Measurements from ENCODE around the gene TSHZ3.

TSHZ3 gene

DNA sequence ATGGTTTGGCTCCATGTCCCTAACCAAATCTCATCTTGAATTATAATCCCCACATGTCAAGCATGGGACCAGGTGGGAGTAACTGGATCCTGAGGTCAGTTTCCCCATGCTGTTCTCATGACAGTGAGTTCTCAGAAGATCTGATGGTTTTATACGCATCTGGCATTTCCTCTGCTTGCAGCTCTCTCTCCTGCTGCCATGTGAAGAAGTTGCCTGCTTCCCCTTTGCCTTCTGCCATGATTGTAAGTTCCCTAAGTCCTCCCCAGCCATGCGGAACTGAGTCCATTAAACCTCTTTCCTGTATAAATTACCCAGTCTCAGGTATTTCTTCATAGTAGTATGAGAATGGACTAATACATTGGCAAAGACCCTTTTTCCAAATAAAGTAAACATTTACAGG is 96.8 kb downstream of the TSHZ3 start:
- TF ChIP-seq, protein P1, sequence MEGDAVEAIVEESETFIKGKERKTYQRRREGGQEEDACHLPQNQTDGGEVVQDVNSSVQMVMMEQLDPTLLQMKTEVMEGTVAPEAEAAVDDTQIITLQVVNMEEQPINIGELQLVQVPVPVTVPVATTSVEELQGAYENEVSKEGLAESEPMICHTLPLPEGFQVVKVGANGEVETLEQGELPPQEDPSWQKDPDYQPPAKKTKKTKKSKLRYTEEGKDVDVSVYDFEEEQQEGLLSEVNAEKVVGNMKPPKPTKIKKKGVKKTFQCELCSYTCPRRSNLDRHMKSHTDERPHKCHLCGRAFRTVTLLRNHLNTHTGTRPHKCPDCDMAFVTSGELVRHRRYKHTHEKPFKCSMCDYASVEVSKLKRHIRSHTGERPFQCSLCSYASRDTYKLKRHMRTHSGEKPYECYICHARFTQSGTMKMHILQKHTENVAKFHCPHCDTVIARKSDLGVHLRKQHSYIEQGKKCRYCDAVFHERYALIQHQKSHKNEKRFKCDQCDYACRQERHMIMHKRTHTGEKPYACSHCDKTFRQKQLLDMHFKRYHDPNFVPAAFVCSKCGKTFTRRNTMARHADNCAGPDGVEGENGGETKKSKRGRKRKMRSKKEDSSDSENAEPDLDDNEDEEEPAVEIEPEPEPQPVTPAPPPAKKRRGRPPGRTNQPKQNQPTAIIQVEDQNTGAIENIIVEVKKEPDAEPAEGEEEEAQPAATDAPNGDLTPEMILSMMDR (IDR thresholded peaks at IDR 0.05; ENCODE audit: low read length, missing control alignments) = no peak
- no peak for DNase-seq (ENCODE audit: low read depth)

DNA sequence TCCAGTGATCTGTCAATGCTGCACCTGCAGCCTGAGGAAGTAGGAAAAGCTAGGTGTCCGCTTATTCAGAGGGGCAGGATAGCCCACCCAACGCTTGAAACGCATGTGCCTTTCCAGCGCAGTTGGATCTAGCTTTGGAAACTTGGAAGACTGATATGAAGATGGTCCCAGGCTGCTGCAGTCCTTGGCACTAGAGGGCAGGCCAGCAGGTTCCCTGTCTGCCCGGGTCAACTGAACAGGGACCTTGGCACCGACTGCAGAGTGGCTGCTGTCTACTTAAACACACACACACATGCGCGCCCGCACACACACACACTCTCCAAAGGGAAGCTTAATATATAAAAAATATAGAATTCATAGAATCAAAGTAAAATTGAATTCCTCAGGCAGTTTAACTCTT is 100.0 kb downstream of the TSHZ3 start:
- TF ChIP-seq, protein P1 (IDR thresholded peaks at IDR 0.05; ENCODE audit: low read length, missing control alignments) = peak; percentile 1
- H3K4me3 ChIP-seq (replicated peaks; ENCODE audit: low read depth, low read length) = no peak overlapping the region

More for the DNA sequence above, 96.8 kb downstream of the TSHZ3 start:
- H3K4me3 ChIP-seq (replicated peaks; ENCODE audit: low read depth, low read length) = no peak overlapping the region

DNA sequence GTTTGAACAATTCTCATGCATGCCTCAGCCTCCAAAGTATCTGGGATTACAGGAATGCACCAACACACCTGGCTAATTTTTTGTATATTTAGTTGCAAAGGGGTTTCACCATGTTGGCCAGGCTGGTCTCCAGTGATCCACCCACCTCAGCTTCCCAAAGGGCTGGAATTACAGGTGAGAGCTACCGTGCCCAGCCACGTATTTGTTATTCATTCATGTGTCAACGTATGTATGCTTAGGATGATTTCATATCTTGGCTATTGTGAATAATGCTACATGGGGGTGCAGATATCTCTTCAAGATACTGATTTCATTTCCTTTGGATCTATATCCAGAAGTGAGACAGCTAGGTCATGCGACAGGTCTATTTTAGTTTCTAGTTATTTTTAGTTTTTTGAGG is 113.4 kb downstream of the TSHZ3 start:
- TF ChIP-seq, protein P1 (IDR thresholded peaks at IDR 0.05; ENCODE audit: low read length, missing control alignments) = no peak
- H3K4me3 ChIP-seq (replicated peaks; ENCODE audit: low read depth, low read length) = no peak overlapping the region
- DNase-seq (ENCODE audit: low read depth) = no peak

More for the DNA sequence above, 100.0 kb downstream of the TSHZ3 start:
- no peak for DNase-seq (ENCODE audit: low read depth)

DNA sequence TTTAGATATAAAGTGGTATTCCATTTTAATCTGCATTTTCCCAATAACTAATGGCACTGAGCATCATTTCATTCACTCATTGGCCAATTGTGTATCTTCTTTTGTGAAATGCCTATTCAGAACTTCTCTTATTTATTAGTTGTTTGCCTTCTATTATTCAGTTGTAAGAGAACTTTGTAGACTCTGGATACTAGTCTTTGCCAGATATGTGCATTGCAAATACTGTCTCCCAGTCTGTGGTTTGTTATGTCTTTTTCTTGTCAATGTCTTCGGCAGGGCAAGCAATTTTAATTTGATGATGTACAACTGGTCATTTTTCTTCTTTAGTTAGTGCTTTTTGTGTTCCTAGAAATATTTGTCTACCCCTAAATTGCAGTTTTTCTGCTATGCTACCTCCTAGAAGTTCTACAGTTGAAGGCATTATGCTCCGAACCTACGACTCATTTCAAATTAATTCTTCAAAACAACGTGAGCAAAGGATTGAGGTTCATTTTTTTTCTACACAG is 115.9 kb downstream of the TSHZ3 start:
- DNase-seq (ENCODE audit: low read depth) = no peak
- H3K4me3 ChIP-seq (replicated peaks; ENCODE audit: low read depth, low read length) = no peak overlapping the region
- TF ChIP-seq, protein P1 (IDR thresholded peaks at IDR 0.05; ENCODE audit: low read length, missing control alignments) = no peak

DNA sequence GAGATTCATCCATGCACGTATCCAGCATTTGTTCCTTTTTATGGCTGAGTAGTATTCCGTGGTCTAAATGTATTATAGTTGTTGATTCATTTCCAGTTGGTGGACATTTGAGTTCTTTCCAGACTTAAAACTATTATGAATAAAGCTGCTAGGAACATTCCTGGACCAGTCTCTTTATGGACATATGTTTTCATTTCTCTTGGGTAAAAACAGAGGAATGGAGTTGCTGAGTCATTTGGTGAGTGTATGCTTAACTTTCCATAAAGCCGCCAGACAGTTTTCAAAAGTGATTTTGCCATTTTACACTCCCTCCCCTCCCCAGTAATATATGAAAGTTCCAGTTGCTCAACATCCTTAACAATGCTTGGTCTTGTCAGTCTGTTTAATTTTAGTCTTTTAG is 116.4 kb downstream of the TSHZ3 start:
- TF ChIP-seq, protein P1 (IDR thresholded peaks at IDR 0.05; ENCODE audit: low read length, missing control alignments) = no peak
- H3K4me3 ChIP-seq (replicated peaks; ENCODE audit: low read depth, low read length) = no peak overlapping the region
- peak; percentile 90 for DNase-seq (ENCODE audit: low read depth)

DNA sequence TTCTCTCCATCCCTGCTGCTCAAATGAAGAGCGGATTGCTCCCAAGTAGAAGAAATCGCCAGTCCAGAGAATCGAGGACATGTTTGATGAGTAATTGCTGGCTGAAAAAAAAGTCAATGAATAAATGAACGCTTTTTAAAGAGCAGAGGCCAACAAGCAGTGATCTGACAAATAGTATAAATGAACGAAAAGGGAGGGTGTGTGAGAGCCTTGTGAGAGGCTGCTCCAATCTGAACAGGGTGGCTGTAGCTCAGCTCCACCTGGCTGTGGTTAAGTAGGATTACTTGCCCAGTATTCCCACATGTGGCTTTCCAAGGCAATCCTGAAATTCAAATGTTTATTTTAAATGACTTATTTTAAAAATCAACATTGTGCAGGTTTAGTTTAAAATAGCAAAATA is 117.1 kb downstream of the TSHZ3 start:
- no peak for DNase-seq (ENCODE audit: low read depth)
- TF ChIP-seq, protein P1 (IDR thresholded peaks at IDR 0.05; ENCODE audit: low read length, missing control alignments) = no peak
- no peak overlapping the region for H3K4me3 ChIP-seq (replicated peaks; ENCODE audit: low read depth, low read length)

DNA sequence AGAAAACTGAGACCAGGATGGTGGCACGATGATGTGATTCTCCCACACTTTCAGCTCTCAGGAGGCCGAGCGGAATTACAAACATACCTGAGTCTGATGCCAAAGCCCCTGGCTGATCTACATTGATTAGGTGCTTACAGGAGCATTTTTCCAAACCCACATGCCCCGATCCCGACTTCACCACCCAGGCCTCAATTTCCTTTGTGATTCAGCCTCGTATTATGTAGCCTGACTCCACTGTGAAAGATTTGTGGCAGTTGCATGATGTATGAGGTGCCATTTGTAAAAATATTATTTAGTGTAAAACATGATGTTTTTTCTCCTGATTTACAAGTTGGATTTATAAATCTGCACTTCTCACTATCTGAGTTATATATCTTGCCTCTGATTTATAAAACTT is 118.0 kb downstream of the TSHZ3 start:
- TF ChIP-seq, protein P1 (IDR thresholded peaks at IDR 0.05; ENCODE audit: low read length, missing control alignments) = no peak
- DNase-seq (ENCODE audit: low read depth) = no peak
- no peak overlapping the region for H3K4me3 ChIP-seq (replicated peaks; ENCODE audit: low read depth, low read length)

Measured in fibroblast of pulmonary artery (primary cell).